Measurements from ENCODE around the gene SCGN.

DNA sequence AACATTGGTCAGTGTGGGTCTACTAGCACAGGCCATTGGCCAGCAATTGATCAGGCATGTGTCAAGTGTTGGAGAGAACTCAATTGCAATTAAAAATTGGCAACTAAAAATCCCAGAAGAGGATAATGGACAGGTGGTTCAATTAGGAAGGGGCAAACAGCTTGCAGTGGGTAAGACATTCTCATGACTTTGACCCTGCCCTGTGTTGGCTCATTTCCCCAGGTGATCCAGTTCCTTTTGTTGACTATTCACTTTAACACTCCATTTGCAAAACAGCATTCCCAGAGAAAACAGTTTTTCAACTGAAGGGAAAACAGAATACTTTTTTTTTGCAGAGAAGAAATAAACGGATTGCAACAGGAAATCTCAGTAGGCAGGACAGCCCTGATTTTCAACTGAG lies 28.9 kb upstream of the SCGN start:
- TF ChIP-seq CTCF (IDR thresholded peaks at IDR 0.05) (no peak), POLR2A (IDR thresholded peaks at IDR 0.05) (no peak)

All from right lobe of liver (tissue), 4 donors.